Mucosa of gallbladder (tissue), 1 donor: Measurements from ENCODE around the gene SPPL2B. TPM values are rescaled to one million over a fixed set of nuclear protein-coding genes. Genes with fewer than 3 reads are reported as not detected.
A peak's percentile ranks its signal among the peaks of the same experiment; 100 is the strongest.
"Not testable (repeated sequence)": the region's sequence is repeated elsewhere in the genome, so short reads cannot be mapped to it uniquely, and the experiment has no call there.

ENCODE experiments used
- DNase-seq: peaks from one replicate; pipeline ENCODE4 v3.0.0-alpha.2; 2020; ENCODE audit warnings: low spot score
- total RNA-seq: library from RNA; stranded (reverse); gene quantifications from one replicate; pipeline ENCODE4 v1.2.1, GENCODE V29; 2021
- donor health status: DM: no; HTN: no; CAD: no.

Gene SPPL2B
- 148 TPM for total RNA-seq

GRCh38 chr19:2328401-2329148 is at the start of gene SPPL2B, which contains the start of gene LSM7:
SPPL2B (plus strand) TSS chr19:2328684; CDS start chr19:2328710, 26 bp downstream.
LSM7 (minus strand) TSS chr19:2328586; CDS start chr19:2328566, 20 bp downstream.
- DNase-seq = peak; percentile 94

GRCh38 chr19:2280633-2281264 is 47.7 kb upstream of the SPPL2B start:
- no peak for DNase-seq

DNA sequence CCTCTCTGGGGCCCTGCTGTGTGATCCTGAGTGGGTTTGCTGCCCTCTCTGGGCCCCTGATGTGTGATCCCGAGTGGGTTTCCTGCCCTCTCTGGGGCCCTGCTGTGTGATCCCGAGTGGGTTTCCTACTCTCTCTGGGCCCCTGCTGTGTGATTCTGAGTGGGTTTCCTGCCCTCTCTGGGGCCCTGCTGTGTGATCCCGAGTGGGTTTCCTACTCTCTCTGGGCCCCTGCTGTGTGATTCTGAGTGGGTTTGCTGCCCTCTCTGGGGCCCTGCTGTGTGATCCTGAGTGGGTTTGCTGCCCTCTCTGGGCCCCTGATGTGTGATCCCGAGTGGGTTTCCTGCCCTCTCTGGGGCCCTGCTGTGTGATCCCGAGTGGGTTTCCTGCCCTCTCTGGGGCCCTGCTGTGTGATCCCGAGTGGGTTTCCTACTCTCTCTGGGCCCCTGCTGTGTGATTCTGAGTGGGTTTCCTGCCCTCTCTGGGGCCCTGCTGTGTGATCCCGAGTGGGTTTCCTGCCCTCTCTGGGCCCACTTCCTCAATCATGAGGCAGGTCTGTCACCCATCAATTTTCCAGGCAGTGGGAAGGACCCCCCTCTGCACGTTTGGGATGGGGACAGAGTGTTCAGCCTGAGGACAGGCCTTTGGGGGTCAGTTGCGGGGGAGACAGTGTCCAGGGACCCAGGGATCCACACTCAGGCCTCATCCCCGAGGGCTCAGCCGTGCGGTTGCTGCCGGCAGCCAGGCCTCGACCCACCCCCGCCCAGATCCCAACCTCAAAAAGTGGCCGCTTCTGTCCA is 47.0 kb upstream of the SPPL2B start:
- not testable (repeated sequence) for DNase-seq

DNA sequence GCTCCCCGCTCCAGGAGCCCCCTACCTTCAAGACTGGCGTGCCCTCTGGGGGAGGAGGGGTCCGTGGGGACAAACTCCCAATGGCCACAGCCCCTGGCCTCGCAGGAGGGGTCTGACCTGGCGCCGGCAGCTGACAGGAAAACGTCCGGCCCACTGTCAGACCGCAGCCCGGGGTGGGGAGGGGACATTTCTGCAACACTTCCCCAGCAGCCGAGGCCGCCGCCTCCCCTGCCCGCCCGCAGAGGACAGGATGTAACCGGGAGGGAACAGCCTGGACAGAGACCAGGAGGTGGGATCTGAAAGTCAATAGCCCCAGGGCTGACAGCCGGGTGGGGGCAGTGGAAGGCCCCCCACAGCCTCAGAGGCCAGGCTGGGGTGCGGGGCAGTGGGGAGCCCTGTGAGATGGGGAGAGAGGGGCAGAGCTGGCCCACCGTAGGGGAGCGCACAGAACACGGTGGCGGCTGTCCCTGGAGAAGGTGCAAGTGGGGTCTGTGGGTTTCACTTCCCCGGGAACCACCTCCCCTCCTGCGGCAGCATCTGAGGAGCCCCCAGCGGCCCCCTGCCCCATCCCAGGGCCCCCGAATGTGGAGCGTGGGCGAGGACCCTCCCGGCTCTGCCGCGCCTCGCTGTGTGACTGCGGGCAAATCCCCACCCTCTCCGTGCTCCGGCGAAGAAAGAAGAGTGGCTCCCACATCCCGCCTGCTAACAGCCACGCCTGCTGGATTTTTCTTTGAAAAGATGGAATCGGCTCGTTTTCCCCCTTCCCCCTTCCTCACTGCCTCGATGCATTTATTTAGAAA is 46.2 kb upstream of the SPPL2B start, which contains the start of gene PEAK3:
Gene PEAK3 (minus strand): TSS at position 114 of the 800 bp plus-strand sequence. CDS start 1,244 bp downstream, outside the sequence.
- peak; percentile 66 for DNase-seq

DNA sequence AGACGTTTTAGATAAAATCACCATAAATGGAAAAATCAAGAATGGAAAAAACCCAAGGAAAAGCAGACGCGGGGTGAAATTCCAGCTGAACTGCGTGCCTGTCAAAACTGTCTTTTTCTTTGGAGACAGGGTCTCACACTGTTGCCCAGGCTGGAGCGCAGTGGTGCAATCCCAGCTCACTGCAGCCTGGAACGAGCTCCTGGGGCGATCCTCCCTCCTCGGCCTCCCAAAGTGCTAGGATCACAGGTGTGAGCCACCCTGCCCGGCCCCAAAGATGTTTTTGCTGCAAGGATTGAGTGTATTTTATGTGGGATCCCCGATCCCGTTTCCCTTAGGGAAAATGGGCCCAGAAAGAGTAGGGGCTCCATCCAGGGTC is 45.6 kb upstream of the SPPL2B start:
- no peak for DNase-seq

- DNase-seq = no peak
Observed at GRCh38 chr19:2283835-2284507, 44.5 kb upstream of the SPPL2B start.

GRCh38 chr19:2286402-2287140 is 41.9 kb upstream of the SPPL2B start:
- no peak for DNase-seq

DNA sequence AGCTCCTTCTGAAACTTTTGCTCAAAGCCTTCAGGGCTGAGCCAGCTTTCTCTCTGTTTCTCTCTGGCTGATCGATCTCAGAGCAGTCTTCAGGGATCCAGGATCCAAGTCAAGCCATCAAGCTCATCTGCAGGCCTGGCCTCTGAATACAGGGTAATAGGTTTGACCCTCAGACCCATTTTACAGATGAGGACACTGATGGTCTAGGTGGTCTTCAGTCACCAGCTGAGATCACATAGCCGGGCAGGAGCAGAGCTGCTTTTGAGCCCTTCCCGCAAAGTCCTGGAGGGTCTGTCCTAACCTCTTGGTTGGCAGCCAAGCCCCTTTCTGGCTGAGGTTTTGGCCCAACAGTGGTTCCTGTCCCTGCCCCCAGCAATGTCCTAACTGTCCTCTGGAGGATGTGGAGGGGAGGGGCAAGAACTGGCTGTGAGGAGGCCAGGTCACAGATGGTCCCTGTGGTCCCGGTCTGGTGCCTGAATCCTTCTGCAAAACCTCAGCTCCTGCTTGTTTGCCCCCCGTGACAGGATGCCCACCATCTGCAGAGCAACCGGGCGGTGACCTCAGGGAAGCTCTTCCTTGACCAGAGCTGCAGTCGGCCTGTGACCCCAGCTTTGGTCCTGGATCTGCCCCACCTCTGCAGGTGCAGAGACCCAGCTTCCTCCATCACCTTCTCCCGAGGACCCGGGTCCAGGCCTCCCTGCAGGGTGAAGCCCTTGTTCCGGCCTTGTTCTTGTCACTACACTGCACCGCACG is 40.7 kb upstream of the SPPL2B start:
- DNase-seq = no peak

DNA sequence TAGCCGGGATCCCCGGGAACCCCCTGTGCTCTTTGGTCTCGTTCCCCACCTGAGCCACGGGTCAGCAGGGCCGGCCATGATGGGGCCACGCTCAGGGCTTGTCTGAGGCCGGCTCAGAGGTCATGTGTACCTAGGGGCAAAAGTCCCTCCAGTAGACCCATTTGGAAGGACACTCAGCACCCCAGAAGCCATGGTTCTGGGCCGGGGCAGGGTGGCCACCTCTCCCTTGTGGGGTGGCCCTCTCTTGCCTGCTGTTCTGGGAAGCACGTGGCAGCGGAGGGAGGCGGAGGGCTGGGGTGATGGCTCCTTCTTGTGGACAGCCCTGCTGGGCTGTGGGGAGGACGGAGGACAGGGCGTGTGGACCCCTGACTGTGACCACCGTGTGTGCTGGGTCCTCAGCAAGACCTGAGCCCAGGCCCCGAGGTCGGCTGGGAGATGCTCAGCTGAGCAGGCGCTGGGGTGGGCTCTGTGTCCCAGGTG is 40.1 kb upstream of the SPPL2B start:
- DNase-seq = no peak

DNA sequence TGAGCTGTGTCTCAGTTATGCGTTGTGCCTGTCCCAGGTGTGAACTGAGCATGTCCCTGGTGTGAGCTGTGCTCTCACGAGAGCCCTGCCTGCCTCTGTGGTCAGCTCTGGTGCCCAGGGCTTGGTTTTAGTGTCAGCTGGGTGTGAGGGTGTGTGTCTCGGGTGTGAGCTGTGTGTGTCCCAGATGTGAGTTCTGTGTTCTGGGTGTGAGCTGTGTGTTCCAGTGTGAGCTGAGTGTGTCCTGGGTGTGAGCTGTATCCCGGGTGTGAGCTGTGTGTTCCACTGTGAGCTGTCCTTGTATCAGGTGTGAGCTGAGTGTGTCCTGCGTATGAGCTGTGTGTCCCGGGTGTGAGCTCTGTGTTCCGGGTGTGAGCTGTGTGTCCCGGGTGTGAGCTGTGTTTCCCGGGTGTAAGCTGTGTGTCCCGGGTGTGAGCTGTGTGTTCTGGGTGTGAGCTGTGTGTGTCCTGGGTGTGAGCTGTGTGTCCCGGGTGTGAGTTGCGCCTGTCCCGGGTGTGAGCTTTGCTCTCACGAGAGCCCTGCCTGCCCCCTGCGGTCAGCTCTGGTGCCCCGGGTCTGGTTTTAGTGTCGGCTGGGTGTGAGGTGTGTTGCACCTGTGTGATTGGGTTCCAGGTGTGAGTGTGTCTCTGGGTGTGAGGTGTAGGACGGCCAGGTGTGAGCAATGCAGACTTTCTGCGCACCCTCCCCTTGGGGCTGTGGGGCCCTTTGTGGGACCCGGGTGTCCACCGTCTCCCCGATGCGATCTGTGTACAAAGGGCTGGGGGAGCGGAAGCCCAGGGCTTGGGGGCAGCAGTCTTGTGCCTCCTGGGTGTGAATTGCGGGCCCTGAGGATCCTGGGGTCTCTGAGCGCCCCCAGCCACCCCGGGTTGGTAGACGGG is 39.4 kb upstream of the SPPL2B start:
- DNase-seq = no peak

- no peak for DNase-seq
Observed at GRCh38 chr19:2289714-2290435, 38.6 kb upstream of the SPPL2B start.

DNA sequence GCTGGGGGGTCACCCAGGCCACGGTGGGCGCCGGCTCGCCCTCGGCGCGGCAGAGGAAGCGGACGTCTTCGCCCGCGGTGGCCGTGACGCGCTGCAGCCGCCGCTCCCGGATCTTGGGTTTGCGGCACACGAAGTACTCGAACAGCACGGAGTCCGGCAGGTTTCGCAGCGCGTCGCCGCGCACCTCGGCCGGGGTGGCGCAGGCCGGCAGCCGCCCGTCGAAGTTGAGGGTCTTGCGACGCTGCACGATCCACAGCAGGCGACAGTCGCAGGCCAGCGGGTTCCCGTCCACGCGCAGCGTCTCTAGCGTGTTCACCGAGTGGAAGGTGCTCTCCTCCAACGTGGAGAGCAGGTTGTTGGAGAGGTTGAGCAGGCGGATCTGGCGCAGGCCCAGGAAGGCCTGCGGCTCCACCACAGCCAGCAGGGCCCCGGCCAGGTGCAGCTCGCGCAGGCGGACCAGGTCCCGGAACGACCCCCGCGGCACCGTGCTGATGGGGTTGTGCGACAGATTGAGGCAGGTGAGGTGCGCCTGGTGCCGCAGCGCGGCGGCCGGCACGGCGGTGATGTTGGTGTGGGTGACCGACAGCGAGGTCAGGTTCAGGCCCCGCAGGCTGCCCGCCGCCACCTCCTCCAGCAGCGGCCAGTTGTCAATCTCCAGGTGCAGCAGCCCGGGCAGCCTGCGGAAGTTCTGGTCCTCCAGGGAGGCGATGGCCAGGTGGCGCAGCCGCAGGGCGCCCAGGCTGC is 37.9 kb upstream of the SPPL2B start:
- no peak for DNase-seq

DNA sequence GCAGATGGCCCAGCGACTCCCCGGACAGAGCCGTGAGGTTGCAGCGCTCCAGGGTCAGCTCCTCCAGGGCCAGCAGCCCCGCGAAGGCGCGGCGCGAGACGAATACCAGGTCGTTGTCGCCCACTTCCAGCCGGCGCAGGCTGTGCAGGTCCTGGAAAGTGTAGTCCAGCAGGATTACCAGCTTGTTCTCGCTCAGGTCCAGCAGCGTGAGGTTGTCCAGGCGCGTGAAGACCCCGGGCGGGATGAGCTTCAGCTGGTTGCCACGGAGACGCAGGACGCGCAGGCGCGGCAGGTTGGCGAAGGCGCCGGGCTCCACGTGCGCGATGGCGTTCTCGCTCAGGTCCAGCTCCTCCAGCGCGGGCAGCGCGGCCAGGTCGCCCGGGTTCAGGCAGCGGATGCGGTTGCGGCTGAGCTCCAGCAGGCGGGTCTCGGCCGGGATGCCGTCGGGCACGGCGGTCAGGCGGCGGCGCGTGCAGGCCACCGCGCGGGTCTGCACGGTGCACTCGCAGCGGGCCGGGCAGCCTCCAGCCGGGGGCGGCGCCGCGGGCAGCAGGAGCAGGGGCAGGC is 37.2 kb upstream of the SPPL2B start:
- no peak for DNase-seq

DNA sequence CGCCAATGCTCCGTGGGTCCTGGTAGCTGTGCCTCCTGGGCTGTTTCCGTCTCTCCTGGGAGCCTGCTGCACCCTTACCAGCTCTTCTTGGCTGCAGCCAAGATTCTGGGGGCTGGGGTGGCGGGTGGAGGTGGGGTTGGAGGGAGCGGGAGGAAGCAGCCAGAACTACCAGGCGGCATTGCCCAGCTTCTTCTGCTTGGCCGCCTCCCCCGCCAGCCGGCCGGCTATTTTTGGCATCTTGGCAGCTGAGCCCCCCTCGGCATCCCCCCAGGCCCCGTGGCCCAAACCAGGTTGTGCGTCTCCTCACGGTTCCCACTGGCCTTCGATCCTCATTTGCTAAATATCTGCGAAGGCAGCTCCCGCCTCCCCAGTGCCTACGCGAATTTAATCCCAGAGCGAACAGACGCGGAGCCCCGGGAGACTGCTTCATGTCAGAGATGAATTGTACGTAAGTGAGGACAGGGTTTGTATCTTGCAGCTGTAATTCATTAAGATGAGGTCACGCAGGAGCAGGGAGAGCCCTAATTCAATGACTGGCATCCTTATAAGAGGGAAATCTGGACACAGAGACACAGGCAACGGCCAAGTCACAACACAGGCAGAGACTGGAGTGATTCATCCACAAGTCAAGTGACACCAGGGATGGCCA is 33.7 kb upstream of the SPPL2B start:
- DNase-seq = no peak

DNA sequence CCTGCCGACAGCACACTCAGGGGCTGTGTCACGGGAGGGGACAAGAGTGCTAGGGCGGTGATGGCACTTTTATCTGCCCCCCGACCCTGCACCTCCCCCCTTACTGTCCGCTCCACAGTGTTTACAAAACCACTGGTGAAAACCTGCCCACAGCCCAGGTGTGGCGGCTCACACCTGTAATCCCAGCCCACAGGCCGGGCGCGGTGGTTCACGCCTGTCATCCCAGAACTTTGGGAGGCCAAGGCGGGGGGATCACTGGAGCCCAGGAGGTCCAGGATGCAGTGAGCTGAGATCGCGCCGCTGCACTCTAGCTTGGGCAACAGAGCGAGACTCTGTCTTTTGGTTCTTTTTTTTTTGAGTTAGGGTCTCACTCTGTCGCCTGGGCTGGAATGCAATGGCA is 32.3 kb upstream of the SPPL2B start:
- no peak for DNase-seq

DNA sequence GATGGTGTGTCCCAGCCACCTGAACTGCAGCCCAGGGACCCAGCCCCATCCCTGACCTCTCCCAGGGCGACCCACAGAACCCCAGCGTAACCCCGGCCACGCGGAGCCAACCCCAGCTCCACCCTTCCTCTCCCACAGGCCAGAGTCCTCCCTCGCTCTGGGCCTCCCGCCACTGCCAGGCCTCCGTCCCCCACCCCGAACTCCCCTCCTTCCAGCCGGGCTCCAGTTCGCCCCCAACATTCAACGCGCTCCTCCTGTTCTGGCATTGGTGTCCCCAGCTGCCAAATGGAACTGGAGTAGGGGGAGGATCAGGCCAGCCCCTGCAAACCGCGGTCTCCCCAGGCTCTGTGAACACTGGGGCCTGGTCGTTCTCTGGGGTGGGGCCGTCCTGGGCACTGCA is 28.0 kb upstream of the SPPL2B start:
- DNase-seq = no peak
